ENCODE data around the gene STIM2.

DNA sequence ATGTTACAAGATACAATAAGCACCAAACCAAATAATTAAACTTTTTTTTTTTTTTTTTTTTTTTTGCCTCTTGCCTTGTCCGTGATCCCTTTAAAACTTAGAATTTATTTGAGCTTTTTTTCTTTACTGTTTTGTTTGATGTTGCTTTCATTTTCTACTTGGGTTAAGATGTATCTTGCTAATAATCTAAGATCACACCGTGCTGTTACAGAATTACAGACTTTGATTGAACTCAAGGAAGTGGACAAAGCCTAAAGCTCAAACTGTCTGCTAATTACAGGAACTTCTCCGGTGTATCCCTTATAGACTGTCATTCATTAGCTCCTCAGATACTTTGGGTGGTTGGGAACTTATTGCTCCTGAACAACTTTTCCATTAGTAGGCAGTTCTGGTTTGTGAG lies 26.5 kb downstream of the STIM2 start:
- TF ChIP-seq, protein P1, sequence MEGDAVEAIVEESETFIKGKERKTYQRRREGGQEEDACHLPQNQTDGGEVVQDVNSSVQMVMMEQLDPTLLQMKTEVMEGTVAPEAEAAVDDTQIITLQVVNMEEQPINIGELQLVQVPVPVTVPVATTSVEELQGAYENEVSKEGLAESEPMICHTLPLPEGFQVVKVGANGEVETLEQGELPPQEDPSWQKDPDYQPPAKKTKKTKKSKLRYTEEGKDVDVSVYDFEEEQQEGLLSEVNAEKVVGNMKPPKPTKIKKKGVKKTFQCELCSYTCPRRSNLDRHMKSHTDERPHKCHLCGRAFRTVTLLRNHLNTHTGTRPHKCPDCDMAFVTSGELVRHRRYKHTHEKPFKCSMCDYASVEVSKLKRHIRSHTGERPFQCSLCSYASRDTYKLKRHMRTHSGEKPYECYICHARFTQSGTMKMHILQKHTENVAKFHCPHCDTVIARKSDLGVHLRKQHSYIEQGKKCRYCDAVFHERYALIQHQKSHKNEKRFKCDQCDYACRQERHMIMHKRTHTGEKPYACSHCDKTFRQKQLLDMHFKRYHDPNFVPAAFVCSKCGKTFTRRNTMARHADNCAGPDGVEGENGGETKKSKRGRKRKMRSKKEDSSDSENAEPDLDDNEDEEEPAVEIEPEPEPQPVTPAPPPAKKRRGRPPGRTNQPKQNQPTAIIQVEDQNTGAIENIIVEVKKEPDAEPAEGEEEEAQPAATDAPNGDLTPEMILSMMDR (IDR thresholded peaks at IDR 0.05; ENCODE audit: borderline replicate concordance, extremely low read depth, low read length, poor library complexity, severe bottlenecking): no peak
- TF ChIP-seq EZH2 (IDR thresholded peaks at IDR 0.05; ENCODE audit: borderline replicate concordance, low read depth, low read length, severe bottlenecking): no peak

Measured in DND-41 (cell line).